IPS-20b (cell line): ENCODE data around the gene MBLAC1.
A peak's percentile ranks its signal among the peaks of the same experiment; 100 is the strongest.

ENCODE experiments used
- H3K27ac ChIP-seq: one replicate; pipeline ENCODE4 v1.5.1; 2013; ENCODE audit warnings: low read length
- H3K27me3 ChIP-seq: 2 replicates; pipeline ENCODE4 v1.6.1; 2013; ENCODE audit warnings: mild to moderate bottlenecking, low read length, inconsistent platforms; ENCODE audit not compliant: insufficient read depth
- H3K36me3 ChIP-seq: 2 replicates; pipeline ENCODE4 v1.6.1; 2013; ENCODE audit warnings: low read depth, mild to moderate bottlenecking, inconsistent platforms, low read length, moderate library complexity; ENCODE audit not compliant: insufficient read depth
- H3K4me1 ChIP-seq: 2 replicates; pipeline ENCODE4 v1.6.1; 2013; ENCODE audit warnings: mild to moderate bottlenecking, control low read depth, inconsistent platforms, low read length, moderate library complexity; ENCODE audit not compliant: insufficient read depth
- H3K4me3 ChIP-seq: 2 replicates; pipeline ENCODE4 v1.5.1; 2013; ENCODE audit warnings: mild to moderate bottlenecking, low read length, inconsistent platforms
- H3K9ac ChIP-seq: 2 replicates; pipeline ENCODE4 v1.6.1; 2013; ENCODE audit warnings: low read depth, mild to moderate bottlenecking, inconsistent platforms, low read length, moderate library complexity
- H3K9me3 ChIP-seq: 2 replicates; pipeline ENCODE4 v1.6.1; 2013; ENCODE audit warnings: mild to moderate bottlenecking, low read depth, low read length, inconsistent platforms; ENCODE audit not compliant: insufficient read depth

Gene MBLAC1

DNA sequence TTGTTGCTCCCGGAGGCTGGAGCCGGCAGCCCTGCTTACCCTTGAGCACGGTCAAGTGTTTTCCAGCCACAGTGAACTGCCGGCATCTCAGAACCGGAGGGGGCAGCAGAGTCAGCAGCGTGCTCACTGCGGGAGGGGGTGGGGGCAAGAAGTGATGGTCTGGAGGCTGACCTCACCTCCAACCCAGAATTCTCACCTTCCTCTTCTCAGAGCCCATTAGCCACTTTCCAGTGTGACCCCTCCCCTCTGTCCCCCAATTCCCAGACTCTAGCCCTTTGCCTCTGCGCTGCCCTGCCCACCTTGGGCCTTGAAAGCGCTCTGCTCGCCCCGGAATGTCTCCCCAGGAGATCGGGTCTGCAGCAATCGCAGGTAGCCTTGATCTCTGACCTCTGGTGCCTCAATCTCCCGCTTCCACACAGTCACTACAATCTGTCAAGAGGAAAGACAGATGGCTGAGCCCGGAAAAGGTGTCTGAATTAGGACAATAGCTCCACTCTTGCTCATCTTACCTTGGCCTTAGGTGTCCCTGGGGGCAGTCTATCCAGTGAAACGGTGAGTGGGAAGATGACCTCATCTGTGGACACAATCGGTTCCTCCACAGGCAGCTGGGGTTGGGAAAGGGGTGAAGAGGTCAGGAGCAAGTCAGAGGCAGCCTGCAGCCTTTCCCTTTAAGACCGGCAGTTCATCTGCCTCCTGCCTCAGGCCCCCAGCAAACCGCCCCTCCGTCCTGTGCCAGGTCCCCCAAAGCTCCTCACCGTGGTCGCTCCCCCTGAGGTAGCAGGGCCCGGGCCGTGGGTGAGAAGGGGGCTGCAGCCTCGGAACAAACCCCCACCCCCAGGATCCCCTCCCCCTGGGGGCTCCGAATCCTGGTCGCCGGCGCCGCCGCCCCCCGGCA lies 30.8 kb downstream of the MBLAC1 start:
- Histone ChIP-seq H3K9me3 (no peaks in the 10 kb centered on the region), H3K36me3 (peaks cover 44% of the 10 kb centered on the region), H3K4me3 (peak overlapping the region; percentile 74), H3K27me3 (no peaks in the 10 kb centered on the region), H3K27ac (no peak overlapping the region), H3K9ac (peak overlapping the region; percentile 72; the same call in 1 of the 2 replicates), H3K4me1 (0 out of 2 replicates have a peak, but pooled peaks cover 9% of the 10 kb centered on the region)

DNA sequence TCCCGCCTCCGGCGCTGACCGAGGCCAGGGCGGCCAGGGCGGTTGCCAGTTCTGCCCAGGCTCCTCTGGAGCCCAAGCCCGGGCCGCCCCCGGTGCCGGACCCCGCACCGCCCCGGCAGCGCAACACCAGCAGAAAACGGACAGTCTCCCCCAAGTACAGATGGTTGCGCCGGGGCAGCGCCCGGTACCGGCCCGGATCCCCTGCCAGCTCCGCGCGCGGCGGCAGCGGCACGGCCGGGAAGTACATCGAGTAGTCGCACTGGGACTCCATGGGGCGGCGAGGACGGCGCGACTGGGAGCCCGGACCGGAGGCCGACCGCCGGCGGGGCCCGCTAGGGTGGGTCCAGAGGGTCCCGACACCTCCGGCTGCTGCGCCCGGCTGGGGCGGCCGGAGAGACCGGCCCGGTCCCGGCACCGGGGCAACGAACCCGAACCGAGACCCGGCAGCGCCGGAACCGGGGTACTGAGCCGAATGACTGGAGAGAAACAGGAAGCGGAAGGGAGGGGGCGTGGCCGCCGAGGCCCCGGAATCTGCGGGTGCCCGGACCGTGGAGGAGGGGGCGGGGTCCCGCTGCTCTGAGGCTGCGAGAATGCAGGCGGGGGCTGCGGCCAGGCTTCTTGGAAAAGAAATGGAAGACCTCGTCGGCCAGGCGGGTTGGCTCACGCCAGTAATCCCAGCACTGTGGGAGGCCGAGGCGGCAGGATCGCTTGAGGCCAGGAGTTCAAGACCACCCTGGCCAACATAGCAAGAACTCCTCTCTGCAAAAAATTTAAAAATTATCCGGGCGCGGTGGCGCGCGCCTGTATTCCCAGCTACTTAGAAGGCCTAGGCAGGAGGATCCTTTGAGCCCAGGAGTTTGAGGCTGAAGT lies 31.7 kb downstream of the MBLAC1 start, which contains the start of gene TRAPPC14:
TRAPPC14 (minus strand) TSS at position 495 of the 870 bp plus-strand sequence; CDS start at position 271, 224 bp downstream.
- H3K4me3 ChIP-seq, result peak within 1 kb of the TSS; percentile 74
- H3K36me3 ChIP-seq, result peaks cover 35% of the 10 kb centered on the region
- no peak within 1 kb of the TSS for H3K27ac ChIP-seq
- 0 out of 2 replicates have a peak, but pooled peaks cover 9% of the 10 kb centered on the region for H3K4me1 ChIP-seq
- H3K9me3 ChIP-seq, result no peaks in the 10 kb centered on the region
- H3K27me3 ChIP-seq, result no peaks in the 10 kb centered on the region
- peak within 1 kb of the TSS; percentile 72; the same call in 1 of the 2 replicates for H3K9ac ChIP-seq

DNA sequence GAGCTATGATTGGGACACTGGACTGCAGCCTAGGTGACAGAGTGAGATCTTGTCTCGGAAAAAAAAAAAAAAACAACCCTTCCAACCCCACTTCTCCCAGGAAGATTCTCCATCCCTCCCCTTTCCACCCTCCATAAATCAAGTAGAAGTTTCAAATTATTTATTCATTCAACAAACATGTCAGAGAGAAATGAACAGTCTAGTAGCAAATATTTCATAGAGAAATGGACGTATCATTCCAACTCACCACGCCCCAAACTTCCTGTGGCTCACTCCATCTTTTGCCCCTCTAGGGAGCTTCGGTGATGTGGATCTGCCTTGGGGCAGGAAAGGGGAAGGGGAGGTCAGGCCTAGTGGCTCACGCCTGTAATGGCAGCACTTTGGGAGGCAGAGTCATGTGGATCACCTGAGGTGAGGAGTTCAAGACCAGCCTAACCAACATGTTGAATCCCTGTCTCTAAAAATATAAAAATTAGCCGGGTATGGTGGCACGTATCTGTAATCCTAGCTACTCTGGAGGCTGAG lies 32.4 kb downstream of the MBLAC1 start:
- Histone ChIP-seq H3K36me3 (peaks cover 28% of the 10 kb centered on the region), H3K4me3 (peak overlapping the region; percentile 74), H3K9me3 (no peaks in the 10 kb centered on the region), H3K27me3 (no peaks in the 10 kb centered on the region), H3K4me1 (0 out of 2 replicates have a peak, but pooled peaks cover 9% of the 10 kb centered on the region), H3K9ac (peak overlapping the region; percentile 64; the same call in 1 of the 2 replicates), H3K27ac (no peak overlapping the region)

DNA sequence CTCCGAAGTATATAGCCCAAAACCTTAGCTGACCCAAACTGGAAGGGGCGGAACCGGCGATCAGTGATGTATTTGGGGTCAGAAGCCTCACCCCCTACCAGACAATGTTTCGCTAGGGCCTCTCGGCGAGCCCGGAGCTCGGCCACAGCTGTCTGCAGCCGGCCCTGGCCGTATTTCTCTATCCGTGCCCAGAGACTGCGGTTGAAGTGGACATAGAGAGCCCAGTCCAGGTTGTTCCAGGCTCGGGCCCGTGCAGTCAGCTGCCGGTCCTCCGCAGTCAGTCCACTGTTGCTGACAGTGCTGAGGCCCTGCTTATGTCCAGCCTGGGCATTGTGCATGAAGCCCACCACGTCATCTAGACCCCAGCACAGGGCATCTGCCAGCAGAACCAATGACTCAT lies 33.3 kb downstream of the MBLAC1 start:
- Histone ChIP-seq H3K4me3 (no peak overlapping the region), H3K27me3 (no peaks in the 10 kb centered on the region), H3K9ac (no peak overlapping the region), H3K4me1 (0 out of 2 replicates have a peak, but pooled peaks cover 9% of the 10 kb centered on the region), H3K27ac (no peak overlapping the region), H3K36me3 (peaks cover 19% of the 10 kb centered on the region), H3K9me3 (no peaks in the 10 kb centered on the region)

DNA sequence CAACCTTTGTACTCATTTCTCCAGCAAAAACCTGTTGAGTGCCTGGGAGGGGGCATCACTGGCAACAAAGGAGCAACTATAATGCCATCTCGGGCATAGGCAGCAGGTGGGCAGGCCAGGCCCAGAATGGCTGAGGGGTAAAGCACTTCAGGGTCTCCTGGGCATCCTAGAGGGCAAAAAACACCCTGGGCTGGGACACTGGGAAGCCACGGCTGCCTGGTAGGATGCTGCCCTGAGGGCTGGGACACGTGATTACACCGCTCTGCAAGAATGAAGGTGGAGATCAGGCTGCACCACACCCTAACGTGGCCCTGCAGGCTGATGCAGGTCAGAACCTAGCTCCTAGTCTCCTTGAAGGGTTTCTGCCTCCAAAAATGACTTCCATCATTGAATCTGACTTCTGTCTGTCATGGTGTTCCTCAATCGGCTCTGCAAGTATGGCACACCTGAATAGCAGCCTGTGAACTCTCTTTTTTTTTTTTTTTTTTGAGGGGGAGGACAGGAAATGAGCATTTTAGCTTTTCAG lies 36.3 kb downstream of the MBLAC1 start:
- Histone ChIP-seq H3K27me3 (peaks cover 22% of the 10 kb centered on the region), H3K36me3 (no peaks in the 10 kb centered on the region), H3K4me1 (peaks cover 3% of the 10 kb centered on the region; the same call in 1 of the 2 replicates), H3K9ac (no peak overlapping the region), H3K4me3 (no peak overlapping the region), H3K9me3 (no peaks in the 10 kb centered on the region), H3K27ac (no peak overlapping the region)

DNA sequence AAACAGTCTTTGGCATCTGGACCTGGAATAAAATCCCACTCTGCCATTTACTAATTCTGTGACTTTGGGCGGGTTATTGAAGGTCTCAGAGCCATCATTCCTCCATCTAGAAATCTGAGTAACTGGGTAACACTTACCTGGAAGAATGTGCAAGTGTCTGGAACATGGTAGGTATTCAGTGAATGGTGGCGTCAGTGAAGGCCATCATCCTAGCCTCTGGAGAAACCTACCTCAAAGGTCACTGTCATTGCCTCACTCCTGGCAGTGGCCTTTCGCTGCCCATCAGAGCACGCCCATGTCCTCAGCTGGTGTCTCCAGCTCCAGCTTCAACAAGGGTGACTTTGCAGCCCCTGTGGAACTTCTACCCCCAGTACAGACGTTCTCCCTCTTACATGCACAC lies 37.1 kb downstream of the MBLAC1 start:
- H3K27ac ChIP-seq, result no peak overlapping the region
- H3K4me1 ChIP-seq, result peaks cover 3% of the 10 kb centered on the region; the same call in 1 of the 2 replicates
- no peak overlapping the region for H3K9ac ChIP-seq
- no peak overlapping the region for H3K4me3 ChIP-seq
- H3K9me3 ChIP-seq, result no peaks in the 10 kb centered on the region
- H3K27me3 ChIP-seq, result peaks cover 25% of the 10 kb centered on the region
- no peaks in the 10 kb centered on the region for H3K36me3 ChIP-seq

DNA sequence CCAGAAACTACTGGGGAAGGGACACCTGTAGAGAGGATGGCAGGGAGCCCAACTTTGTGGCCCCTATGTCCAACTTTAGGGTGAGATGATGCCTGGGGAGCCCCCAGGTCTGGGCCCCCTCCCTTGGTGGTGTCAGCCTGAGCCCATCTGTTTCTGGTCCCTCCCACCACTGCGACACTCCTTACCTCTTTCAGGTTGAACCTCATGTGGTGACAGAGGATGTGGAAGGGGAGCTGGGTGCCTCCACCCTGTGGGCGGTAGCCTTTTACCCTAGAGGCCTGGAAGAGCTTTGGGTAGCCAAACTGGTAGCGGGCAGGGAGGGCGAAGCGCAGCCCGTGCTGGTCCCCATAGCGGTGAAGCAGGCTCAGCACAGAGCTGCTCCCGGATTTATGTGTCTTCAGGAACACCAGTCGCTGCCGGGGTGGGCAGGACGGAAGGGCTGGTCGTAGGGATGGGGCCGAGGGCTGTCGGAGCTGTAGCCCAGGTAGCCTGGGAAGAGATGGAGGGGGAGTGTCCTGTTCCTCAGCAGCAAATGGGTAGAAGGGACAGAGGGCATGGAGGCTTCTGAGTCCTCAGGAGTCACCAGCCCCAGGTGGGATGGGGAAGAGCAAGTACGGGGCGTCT lies 39.7 kb downstream of the MBLAC1 start:
- H3K9ac ChIP-seq, result no peak overlapping the region
- no peak overlapping the region for H3K27ac ChIP-seq
- peaks cover 25% of the 10 kb centered on the region for H3K27me3 ChIP-seq

DNA sequence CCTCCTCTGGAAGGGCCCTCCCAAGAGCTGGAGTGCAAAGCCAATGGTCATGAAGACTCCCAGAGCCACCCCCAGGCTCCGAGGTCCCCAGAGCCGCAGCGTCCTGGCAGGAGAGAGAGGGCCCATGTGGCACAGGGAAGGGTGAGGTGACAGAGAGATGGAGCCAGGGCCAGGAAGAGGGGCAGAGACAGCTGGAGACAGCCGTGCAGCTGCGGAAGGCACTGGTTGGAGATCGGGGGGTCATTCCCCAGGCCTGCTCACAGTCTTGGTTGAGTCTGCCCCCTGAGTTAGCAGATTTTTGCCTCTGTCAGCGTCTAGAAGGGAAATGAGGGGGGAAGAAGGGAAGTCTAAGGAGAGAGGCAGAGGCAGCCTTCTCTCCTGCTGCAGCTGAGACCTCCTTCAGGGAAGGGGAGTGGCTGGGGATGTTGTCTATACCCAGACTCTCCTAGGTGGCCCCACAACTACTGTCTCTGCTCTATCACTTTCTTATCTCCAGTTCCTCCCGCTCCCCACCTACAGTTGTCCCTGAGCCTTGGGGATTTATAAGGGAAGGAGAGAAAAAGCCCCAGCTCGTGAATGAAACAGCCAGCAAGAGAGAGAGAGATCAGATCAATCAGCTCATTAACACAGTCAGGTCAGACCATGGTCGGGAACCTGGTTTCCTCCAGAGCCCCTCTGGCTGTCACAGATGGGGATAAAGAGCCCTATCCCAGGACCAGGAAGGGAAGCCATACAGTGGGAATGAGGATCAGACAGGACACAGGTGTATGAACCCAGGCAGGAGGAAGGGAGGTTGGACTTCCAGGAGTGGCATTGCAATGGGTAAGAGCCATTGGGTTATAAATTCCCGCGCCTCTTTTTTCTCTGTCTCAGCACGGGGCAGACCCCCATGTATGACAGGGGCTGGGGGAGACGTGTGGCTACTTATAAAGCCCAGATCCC lies 40.5 kb downstream of the MBLAC1 start:
- Histone ChIP-seq H3K27ac (no peak overlapping the region), H3K36me3 (no peaks in the 10 kb centered on the region), H3K9me3 (no peaks in the 10 kb centered on the region), H3K4me3 (peak overlapping the region; percentile 83), H3K9ac (peak overlapping the region; percentile 79; the same call in 1 of the 2 replicates), H3K27me3 (peaks cover 28% of the 10 kb centered on the region), H3K4me1 (peaks cover 14% of the 10 kb centered on the region; the same call in 1 of the 2 replicates)

More for the DNA sequence above, 39.7 kb downstream of the MBLAC1 start:
- H3K4me3 ChIP-seq, result no peak overlapping the region
- H3K4me1 ChIP-seq, result peaks cover 14% of the 10 kb centered on the region; the same call in 1 of the 2 replicates
- H3K9me3 ChIP-seq, result no peaks in the 10 kb centered on the region
- H3K36me3 ChIP-seq, result no peaks in the 10 kb centered on the region

DNA sequence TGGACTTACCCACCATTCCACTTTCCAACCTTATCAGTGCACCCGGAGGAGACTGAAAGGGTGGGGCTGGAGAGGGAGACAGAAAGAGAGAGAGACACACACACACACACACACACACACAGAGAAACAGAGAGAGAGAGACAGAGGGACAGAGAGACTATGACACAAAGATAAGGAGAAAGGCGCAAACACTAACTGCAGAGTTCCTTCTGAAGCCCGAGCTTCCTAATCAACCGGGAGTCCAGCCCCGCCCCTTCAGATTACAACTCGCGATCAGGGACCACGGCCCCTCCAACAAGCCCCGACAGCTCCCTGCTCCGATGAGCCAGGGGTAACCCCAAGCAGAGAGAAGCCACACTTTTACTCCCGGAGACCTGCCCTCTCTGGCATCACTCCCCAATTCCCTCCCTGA lies 41.2 kb downstream of the MBLAC1 start:
- H3K9me3 ChIP-seq, result no peaks in the 10 kb centered on the region
- H3K4me3 ChIP-seq, result peak overlapping the region; percentile 83
- H3K27me3 ChIP-seq, result peaks cover 28% of the 10 kb centered on the region
- H3K27ac ChIP-seq, result no peak overlapping the region
- H3K4me1 ChIP-seq, result peaks cover 14% of the 10 kb centered on the region; the same call in 1 of the 2 replicates
- H3K36me3 ChIP-seq, result no peaks in the 10 kb centered on the region
- H3K9ac ChIP-seq, result peak overlapping the region; percentile 79; the same call in 1 of the 2 replicates
